Measurements from ENCODE around the gene SURF1.
"Not testable (repeated sequence)": the region's sequence is repeated elsewhere in the genome, so short reads cannot be mapped to it uniquely, and the experiment has no call there.

GRCh38 chr9:133317551-133317950 lies 38.7 kb downstream of the SURF1 start:
- TF ChIP-seq CTCF (IDR thresholded peaks at IDR 0.05); POLR2A (IDR thresholded peaks at IDR 0.05); EP300 (IDR thresholded peaks at IDR 0.05; ENCODE audit: low read depth): not testable (repeated sequence)
